Ovary (tissue), 9 donors: ENCODE measurements around the gene MAPK14. TPM values are rescaled to one million over a fixed set of nuclear protein-coding genes. Genes with fewer than 3 reads are reported as not detected.

Experiments used
- DNase-seq, 5 donors: peaks; one replicate each; pipeline ENCODE4 v3.0.0-alpha.2; 2019 to 2020
- H3K27ac ChIP-seq, 2 donors: fragments of 200-600 bp; one replicate each; pipeline versions ENCODE4 v1.5.1 to v1.8.0; 2019 to 2022
- H3K27me3 ChIP-seq: fragments of 200-600 bp; one replicate; pipeline ENCODE4 v1.8.0; 2022
- H3K36me3 ChIP-seq: fragments of 200-600 bp; sonication (generic); one replicate; pipeline ENCODE4 v1.5.1; 2019
- H3K4me1 ChIP-seq: one replicate; pipeline ENCODE4 v1.8.1; 2013; ENCODE audit warnings: mild to moderate bottlenecking, moderate library complexity; ENCODE audit not compliant: insufficient read depth
- H3K4me3 ChIP-seq: fragments of 200-600 bp; sonication (generic); one replicate; pipeline ENCODE4 v1.5.1; 2017
- H3K9me3 ChIP-seq, 2 donors: fragments of 200-600 bp in 1 of 2; sonication (generic) in 1 of 2; one replicate each; pipeline versions ENCODE4 v1.5.1 to v1.8.1; 2013 to 2019; ENCODE audit warnings: mild to moderate bottlenecking in 1 of 2, moderate library complexity in 1 of 2
- EP300 ChIP-seq: sonication (generic); formaldehyde crosslinking; IDR thresholded peaks from one replicate; pipeline ENCODE4 v1.6.1; 2017; ENCODE audit warnings: antibody characterized with exemption
- POLR2A ChIP-seq: fragments of 450-650 bp; IDR thresholded peaks from one replicate; pipeline ENCODE4 v1.6.1; 2017; ENCODE audit warnings: antibody characterized with exemption, mild to moderate bottlenecking, moderate library complexity
- WGBS, 3 donors: extraction: QIAGEN DNeasy Blood & Tissue Kit in 1 of 3; methylation state at CpG; one replicate each; pipeline versions ENCODE4 v1.1.5 to v1.1.7; 2013 to 2017; 5-methylcytosine and 5-hydroxymethylcytosine counted together
- intact Hi-C, 4 donors: fragments of 100-400 bp; cut with DNase I; formaldehyde crosslinking; loops; one replicate each; pipeline versions ENCODE4 v1.11.0 to v1.15.1; 2022 to 2023
- polyA plus RNA-seq, 2 donors: library from polyadenylated mRNA; stranded (reverse); fragments of 200-250 nt in 1 of 2; fragments of 350-450 nt in 1 of 2; fragmentation: Illumina TruSeq in 1 of 2; extraction: RNeasy Lipid Tissue Mini Kit (QIAGEN cat#74804) in 1 of 2; gene quantifications; one replicate each; pipeline ENCODE4 v1.2.3, GENCODE V29; 2013 to 2014
- total RNA-seq, 7 donors: library from RNA; depleted of rRNA in 2 of 7; stranded (reverse); fragments of >200 nt in 2 of 7; fragmentation: NEBNext Ultra II Directional in 3 of 7; extraction: Animal tissue kit (Norgen Biotek cat#: 25700) in 3 of 7; gene quantifications; one replicate each; pipeline versions ENCODE4 v1.1.0 to v1.2.4, GENCODE V29; 2016 to 2023
- TF ChIP-seq, protein P1 (sequence below), 3 donors: fragments of 450-650 bp in 2 of 3; fragments of 200-600 bp in 1 of 3; IDR thresholded peaks; one replicate each; pipeline versions ENCODE4 v1.5.1 to v1.8.0; 2016 to 2022; ENCODE audit warnings: antibody characterized with exemption in 3 of 3, mild to moderate bottlenecking in 1 of 3
- donor health status: DM: no; HTN: no; CAD: no; lungs with moderate emphysema.
- donor health status: DM: no; HTN: no; CAD: no.
- donor health status: Bipolar disorder and iron deficiency.
- donor health status: DM: yes; HTN: yes; CAD: no.
- donor health status: DM: no; HTN: no; CAD: no.
- donor health status: DM: yes; HTN: yes; CAD: no.

MAPK14 gene
- total and polyA plus RNA-seq, 9 donors, result 18.6 to 58.8 (median 37.1) TPM

DNA sequence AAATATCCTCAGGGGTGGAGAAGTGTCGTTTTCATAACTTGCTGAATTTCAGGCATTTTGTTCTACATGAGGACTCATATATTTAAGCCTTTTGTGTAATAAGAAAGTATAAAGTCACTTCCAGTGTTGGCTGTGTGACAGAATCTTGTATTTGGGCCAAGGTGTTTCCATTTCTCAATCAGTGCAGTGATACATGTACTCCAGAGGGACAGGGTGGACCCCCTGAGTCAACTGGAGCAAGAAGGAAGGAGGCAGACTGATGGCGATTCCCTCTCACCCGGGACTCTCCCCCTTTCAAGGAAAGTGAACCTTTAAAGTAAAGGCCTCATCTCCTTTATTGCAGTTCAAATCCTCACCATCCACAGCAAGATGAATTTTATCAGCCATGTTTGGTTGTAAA lies 82.4 kb downstream of the MAPK14 start:
- no peak for TF ChIP-seq POLR2A
- TF ChIP-seq EP300, result no peak
- TF ChIP-seq, protein P1, sequence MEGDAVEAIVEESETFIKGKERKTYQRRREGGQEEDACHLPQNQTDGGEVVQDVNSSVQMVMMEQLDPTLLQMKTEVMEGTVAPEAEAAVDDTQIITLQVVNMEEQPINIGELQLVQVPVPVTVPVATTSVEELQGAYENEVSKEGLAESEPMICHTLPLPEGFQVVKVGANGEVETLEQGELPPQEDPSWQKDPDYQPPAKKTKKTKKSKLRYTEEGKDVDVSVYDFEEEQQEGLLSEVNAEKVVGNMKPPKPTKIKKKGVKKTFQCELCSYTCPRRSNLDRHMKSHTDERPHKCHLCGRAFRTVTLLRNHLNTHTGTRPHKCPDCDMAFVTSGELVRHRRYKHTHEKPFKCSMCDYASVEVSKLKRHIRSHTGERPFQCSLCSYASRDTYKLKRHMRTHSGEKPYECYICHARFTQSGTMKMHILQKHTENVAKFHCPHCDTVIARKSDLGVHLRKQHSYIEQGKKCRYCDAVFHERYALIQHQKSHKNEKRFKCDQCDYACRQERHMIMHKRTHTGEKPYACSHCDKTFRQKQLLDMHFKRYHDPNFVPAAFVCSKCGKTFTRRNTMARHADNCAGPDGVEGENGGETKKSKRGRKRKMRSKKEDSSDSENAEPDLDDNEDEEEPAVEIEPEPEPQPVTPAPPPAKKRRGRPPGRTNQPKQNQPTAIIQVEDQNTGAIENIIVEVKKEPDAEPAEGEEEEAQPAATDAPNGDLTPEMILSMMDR (IDR thresholded peaks at IDR 0.05), result no peak
- Histone ChIP-seq H3K9me3 (no peaks in the 10 kb centered on the region), H3K27ac (no peak overlapping the region), H3K27me3 (no peaks in the 10 kb centered on the region), H3K4me3 (no peak overlapping the region), H3K36me3 (no peaks in the 10 kb centered on the region), H3K4me1 (no peaks in the 10 kb centered on the region)
- intact Hi-C loops, result no loop called here
- WGBS, 3 donors, result 89 to 90% (median 89%) methylated on average over 3 of the region's 3 CpGs
- no peak for DNase-seq

DNA sequence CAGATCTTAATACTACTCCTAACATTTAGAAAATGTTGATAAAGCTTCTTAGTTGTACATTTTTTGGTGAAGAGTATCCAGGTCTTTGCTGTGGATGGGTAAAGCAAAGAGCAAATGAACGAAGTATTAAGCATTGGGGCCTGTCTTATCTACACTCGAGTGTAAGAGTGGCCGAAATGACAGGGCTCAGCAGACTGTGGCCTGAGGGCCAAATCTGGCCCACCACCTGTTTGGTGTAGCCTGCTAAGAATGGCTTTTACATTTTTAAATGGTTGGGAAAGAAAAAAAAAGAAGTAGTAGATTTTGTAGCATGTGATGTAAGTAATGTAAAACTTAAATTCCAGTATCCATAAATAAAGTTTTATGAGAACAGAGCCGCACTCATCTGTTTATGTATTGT lies 83.3 kb downstream of the MAPK14 start:
- no peaks in the 10 kb centered on the region for H3K9me3 ChIP-seq
- WGBS, 3 donors, result 92 to 96% (median 94%) methylated on average over 4 of the region's 4 CpGs
- TF ChIP-seq, protein P1 (IDR thresholded peaks at IDR 0.05), result no peak
- TF ChIP-seq POLR2A (no peak), EP300 (no peak)
- no peaks in the 10 kb centered on the region for H3K27me3 ChIP-seq
- H3K27ac ChIP-seq, result no peak overlapping the region
- no peak for DNase-seq
- no peaks in the 10 kb centered on the region for H3K36me3 ChIP-seq
- intact Hi-C loops, result no loop called here
- H3K4me3 ChIP-seq, result no peak overlapping the region
- no peaks in the 10 kb centered on the region for H3K4me1 ChIP-seq

GRCh38 chr6:36111526-36111925 lies 83.9 kb downstream of the MAPK14 start:
- Histone ChIP-seq H3K9me3 (no peaks in the 10 kb centered on the region), H3K27me3 (no peaks in the 10 kb centered on the region), H3K4me3 (no peak overlapping the region), H3K4me1 (no peaks in the 10 kb centered on the region), H3K27ac (no peak overlapping the region), H3K36me3 (no peaks in the 10 kb centered on the region)
- intact Hi-C loops, result no loop called here
- WGBS, 3 donors, result 92% methylated on average over 7 of the region's 7 CpGs
- TF ChIP-seq POLR2A (no peak), EP300 (no peak)
- TF ChIP-seq, protein P1 (IDR thresholded peaks at IDR 0.05), result no peak
- no peak for DNase-seq

DNA sequence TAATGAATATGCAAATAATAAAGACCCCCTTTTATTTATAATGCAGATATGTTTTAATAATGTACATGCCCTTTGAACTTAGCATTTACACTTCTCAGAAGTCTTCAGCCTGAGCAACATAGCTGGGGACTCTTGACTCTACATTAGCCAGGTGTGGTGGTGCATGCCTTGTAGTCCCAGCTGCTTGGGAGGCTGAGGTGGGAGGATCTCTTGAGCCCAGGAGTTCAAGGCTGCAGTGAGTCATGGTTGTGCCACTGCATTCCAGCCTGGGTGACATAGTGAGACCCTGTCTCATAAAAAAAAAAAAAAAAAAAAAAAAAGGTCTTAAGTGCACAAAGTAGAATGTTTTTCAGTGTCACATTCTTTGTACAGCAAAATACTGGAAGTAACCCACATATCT lies 85.4 kb downstream of the MAPK14 start:
- no peak for TF ChIP-seq EP300
- TF ChIP-seq, protein P1 (IDR thresholded peaks at IDR 0.05), result no peak
- TF ChIP-seq POLR2A, result no peak
- no peaks in the 10 kb centered on the region for H3K9me3 ChIP-seq
- H3K27ac ChIP-seq, result no peak overlapping the region
- DNase-seq, result no peak
- H3K4me3 ChIP-seq, result no peak overlapping the region
- H3K36me3 ChIP-seq, result no peaks in the 10 kb centered on the region
- intact Hi-C loops, result no loop called here
- H3K4me1 ChIP-seq, result no peaks in the 10 kb centered on the region
- H3K27me3 ChIP-seq, result no peaks in the 10 kb centered on the region

DNA sequence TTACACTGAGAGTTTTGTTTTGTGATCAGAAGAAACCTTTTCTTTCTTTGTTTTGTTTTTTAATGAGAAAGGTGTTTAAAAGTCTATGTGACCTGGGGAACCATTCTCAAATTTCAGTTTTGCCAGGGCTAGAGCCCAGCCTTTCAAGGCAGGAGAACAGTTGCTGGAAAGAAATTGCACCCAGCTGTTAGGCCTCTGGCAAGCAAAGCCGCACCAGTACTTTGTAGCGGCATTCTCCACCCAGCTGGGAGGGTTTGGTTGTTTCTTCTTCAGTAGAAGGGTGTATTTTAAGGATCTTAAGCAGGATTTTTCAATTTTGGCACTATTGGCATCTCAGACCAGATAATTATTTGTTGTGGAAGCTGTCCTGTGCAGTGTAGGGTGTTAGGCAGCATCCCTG lies 86.1 kb downstream of the MAPK14 start:
- Histone ChIP-seq H3K4me3 (no peak overlapping the region), H3K27ac (no peak overlapping the region), H3K36me3 (no peaks in the 10 kb centered on the region), H3K27me3 (no peaks in the 10 kb centered on the region), H3K4me1 (no peaks in the 10 kb centered on the region), H3K9me3 (no peaks in the 10 kb centered on the region)
- DNase-seq, result no peak
- TF ChIP-seq EP300 (no peak), POLR2A (no peak)
- TF ChIP-seq, protein P1 (IDR thresholded peaks at IDR 0.05), result no peak
- intact Hi-C loops, result no loop called here
- WGBS, 3 donors, result 17 to 34% (median 23%) methylated on average over 2 of the region's 2 CpGs
